Mammary epithelial cell (primary cell): ENCODE measurements around the gene RANGAP1.

Source experiments
- EZH2 ChIP-seq: IDR thresholded peaks from 2 replicates; pipeline ENCODE4 v1.6.1; 2012; ENCODE audit warnings: low read length, inconsistent platforms, borderline replicate concordance
- TF ChIP-seq, protein P1 (sequence below), 2 donors: IDR thresholded peaks in 1 of 2; conservative IDR thresholded peaks in 1 of 2; 2 replicates each; pipeline ENCODE4 v1.5.1; 2011 to 2012; ENCODE audit warnings: inconsistent platforms in 2 of 2, low read length in 2 of 2, mild to moderate bottlenecking in 2 of 2, control low read depth in 1 of 2, low read depth in 1 of 2; ENCODE audit not compliant: insufficient read depth in 1 of 2; ENCODE audit errors: extremely low read depth in 1 of 2

- TF ChIP-seq, protein P1, sequence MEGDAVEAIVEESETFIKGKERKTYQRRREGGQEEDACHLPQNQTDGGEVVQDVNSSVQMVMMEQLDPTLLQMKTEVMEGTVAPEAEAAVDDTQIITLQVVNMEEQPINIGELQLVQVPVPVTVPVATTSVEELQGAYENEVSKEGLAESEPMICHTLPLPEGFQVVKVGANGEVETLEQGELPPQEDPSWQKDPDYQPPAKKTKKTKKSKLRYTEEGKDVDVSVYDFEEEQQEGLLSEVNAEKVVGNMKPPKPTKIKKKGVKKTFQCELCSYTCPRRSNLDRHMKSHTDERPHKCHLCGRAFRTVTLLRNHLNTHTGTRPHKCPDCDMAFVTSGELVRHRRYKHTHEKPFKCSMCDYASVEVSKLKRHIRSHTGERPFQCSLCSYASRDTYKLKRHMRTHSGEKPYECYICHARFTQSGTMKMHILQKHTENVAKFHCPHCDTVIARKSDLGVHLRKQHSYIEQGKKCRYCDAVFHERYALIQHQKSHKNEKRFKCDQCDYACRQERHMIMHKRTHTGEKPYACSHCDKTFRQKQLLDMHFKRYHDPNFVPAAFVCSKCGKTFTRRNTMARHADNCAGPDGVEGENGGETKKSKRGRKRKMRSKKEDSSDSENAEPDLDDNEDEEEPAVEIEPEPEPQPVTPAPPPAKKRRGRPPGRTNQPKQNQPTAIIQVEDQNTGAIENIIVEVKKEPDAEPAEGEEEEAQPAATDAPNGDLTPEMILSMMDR (conservative IDR thresholded peaks at IDR 0.05 in 1 of 2, IDR thresholded peaks at IDR 0.05 in 1 of 2; ENCODE audit: extremely low read depth in 1 of 2, insufficient read depth in 1 of 2, low read depth in 1 of 2, low read length in 2 of 2), result no peak
- TF ChIP-seq EZH2, result no peak
Observed at GRCh38 chr22:41247703-41248102, 38.3 kb downstream of the RANGAP1 start.
